NCI-H1092 (cell line): ENCODE measurements around the gene SCGB2A2.

Source experiments
- DNase-seq: peaks from one replicate; lab custom pipeline; 2025; lab: John Stamatoyannopoulos, UW

Gene SCGB2A2

DNA sequence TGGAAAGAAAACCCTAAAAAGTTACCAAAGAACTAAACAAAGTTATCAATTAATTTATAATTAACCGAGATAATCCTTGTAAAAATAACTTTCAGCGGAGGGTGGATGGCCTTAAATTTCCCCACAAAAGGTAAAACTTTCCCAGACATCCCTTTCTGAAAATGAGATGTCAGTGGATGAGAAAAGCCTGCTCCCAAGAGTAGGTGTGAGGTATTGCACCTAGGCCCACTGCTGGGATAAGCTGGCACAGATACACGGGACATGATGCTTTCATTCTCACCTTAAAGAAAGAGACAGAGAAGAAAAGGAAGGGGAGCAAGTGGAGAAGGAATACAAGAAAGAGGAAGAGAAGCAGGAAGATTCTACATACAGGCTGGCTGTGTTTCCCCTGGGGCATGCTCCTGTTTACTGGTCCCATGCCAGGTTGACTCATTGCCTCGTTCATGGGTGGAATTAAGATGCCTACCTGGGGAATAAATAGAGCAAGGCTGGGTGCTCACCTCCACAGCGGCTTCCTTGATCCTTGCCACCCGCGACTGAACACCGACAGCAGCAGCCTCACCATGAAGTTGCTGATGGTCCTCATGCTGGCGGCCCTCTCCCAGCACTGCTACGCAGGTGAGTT lies at the start of gene SCGB2A2:
Gene SCGB2A2 (plus strand): TSS at position 505 of the 625 bp plus-strand sequence. CDS start 59 bp downstream, at position 564.
- DNase-seq: no peak

DNA sequence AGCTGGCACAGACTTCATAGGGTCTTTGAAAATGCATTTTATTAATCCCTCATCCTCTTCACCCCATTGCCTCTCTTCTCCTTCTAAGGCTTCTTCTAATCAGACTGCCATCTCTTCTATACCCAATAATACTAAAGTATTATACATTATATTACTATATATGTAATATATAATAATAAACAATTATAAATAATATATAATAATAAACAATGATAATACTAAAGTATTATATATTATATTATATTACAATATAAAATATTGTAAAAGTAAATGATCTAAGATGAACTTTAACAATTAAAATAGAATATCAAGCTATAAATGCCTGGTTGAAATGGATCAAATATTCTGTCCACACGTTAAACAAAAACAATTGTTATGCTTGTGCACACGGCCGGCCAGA lies 48.5 kb upstream of the SCGB2A2 start:
- DNase-seq: no peak

DNA sequence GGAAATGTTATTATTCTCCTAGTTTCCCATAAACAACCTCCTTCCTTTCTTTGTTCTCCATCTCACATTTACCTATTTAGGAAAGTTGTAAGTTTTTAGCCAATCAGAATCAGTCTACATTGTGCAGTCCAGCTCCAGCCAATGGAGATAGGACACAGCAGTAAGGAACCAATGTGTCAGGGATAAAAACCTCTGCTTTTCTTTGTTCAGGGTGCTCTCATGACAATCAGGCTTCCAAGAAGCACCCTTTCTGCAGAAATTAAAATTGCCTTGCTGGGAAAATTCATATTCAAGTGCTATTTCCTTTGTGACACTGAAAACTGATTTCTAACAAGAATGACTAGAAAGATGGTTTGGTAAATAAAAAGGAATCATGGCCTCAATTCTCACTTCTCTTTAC lies 46.9 kb upstream of the SCGB2A2 start:
- DNase-seq: no peak

DNA sequence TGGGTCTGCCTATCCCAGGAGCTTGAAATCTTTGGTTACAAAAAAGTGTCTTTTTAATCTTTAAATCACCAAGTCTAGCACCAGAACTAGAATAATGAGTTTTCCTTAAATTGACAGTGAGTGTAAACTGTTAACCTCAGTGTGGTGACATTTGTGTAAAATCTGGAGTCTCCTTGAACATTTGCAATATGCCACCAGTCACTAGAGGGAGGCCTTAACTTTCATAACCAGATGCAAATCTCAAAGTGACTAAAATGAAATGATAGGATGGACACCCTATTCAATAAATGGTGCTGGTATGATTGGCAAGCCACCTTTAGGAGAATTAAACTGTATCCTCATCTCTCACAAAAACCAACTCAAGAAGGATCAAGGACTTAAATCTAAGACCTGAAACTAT lies 36.2 kb upstream of the SCGB2A2 start:
- no peak for DNase-seq

DNA sequence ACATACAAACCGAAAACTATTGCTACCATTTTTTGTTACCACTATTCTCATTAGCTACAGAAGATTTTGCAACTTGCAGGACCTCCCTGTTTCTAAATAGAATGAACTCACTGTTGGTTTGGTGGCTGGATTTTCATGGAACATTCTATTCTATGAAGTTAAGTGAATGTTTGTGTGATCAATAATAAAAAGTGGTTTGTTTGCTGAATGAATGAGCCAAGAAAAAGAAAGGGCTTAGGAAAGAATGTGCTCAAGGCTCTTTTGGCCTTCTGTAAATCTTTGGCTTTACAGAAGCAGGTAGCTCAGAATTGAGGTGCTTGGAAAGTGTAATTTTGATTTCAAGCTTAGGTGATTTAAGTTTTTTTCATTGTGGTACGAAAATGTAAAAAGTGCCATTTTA lies 33.8 kb upstream of the SCGB2A2 start:
- DNase-seq: no peak

DNA sequence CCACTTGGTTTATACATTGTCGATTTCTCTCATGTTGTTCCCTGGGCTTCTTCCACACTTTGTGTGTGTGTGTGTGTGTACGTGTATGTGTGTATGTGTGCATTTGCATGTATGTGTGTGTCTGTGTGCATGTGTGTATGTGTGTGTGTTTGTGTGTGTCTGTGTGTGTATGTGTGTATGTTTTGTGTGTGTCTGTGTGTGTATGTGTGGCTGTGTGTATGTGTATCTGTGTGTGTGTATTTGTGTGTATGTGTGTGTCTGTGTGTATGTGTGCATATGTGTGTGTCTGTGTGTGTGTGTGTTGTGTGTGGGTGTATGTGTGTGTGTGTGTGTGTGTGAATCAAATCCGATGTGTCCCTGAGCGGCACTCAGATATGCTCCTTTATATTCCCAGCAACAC lies 32.5 kb upstream of the SCGB2A2 start:
- DNase-seq: no peak

DNA sequence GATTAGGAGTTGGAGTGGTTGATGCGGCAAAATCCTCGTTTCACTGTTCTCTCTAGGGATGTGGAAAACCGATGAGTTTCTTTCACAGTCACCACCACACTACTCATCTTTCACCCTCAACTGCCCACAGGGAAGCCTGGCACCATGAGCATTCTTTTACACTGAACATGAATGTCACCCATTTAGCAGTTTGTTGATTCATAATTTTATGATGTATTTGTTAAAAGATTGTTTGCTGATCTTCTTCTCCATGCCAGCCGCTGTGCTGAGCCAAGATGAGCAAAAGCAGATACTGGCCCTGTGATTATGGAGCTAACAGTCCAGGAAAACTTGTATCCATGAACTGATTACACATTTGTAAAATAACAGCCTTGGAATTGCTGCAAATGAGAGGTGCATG lies 31.8 kb upstream of the SCGB2A2 start:
- no peak for DNase-seq

DNA sequence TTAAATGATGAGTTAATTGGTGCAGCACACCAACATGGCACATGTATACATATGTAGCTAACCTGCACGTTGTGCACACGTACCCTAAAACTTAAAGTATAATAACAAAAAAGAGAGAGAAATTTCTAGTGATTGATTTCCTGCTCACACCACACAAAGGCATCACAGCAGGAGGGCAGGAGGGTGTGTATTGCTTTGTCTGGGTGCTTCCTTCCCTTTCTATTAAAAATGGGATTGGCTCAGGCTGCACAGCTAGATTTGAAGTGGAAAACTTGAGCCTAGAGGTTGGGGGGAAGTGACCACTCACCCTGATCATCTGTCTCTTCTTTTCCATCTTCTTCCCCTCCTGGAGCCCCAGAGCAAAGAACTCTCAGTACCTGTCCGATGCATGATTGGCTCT lies 28.9 kb upstream of the SCGB2A2 start:
- DNase-seq: no peak

DNA sequence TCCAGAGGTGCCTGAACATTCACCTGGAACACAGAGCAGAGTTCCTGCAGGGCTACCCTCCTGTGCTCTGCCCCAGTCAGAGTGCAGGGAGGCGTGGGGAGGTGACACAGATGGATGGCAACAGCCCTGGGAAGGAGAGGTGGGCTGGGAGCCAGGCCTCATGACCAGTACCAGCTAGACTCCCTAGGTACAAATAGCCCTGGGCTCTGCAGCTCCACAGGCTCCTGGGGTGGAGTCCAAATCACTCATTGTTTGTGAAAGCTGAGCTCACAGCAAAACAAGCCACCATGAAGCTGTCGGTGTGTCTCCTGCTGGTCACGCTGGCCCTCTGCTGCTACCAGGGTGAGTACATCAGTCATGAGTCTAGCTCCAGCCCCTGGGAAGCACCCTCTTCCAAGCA lies 27.9 kb upstream of the SCGB2A2 start, which contains the start of gene SCGB1D2:
Gene SCGB1D2 (plus strand): TSS at position 219 of the 400 bp plus-strand sequence. CDS start 69 bp downstream, at position 288.
- peak; percentile 88 for DNase-seq

DNA sequence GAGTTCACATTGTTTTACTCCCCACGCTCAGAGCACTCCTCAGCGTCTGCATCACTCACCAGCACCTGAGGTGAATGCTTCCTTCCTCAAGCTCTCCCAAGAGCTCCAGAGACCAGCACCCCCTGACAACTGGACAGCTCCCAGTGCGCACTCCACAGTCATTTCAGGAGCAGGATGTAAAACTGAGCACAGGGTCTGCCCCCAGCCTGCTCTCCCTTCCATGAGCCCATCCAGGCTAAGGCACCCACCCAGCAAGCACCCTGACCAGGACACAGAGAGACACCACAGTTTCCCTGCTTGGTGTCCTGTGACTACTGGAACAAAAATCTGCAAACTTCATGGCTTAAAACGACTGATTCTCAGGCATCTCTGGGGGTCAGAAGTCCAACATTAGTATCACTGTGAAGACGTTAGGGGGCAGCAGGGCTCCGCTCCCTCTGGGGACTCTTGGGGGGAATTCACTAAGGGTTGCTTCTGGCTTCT lies 24.6 kb upstream of the SCGB2A2 start:
- DNase-seq: no peak

DNA sequence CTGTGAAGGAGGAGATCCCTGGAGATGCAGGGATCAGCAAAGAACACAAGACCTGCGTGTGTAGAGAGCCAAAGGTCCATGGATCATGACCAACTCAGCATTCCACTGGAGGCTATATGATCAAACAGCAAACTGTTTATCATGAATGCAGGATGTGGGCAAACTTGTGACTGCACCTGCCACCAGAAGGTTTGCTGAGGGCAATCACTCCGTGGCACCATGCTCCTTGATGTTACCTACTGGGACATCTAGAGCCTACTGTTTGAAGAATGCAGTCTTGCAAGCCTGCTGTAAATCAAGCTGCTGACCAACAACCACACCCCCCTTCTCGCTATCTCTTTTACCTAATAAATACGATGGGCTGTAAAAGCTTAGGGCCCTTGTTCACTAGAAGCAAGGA lies 18.3 kb upstream of the SCGB2A2 start:
- DNase-seq: no peak

DNA sequence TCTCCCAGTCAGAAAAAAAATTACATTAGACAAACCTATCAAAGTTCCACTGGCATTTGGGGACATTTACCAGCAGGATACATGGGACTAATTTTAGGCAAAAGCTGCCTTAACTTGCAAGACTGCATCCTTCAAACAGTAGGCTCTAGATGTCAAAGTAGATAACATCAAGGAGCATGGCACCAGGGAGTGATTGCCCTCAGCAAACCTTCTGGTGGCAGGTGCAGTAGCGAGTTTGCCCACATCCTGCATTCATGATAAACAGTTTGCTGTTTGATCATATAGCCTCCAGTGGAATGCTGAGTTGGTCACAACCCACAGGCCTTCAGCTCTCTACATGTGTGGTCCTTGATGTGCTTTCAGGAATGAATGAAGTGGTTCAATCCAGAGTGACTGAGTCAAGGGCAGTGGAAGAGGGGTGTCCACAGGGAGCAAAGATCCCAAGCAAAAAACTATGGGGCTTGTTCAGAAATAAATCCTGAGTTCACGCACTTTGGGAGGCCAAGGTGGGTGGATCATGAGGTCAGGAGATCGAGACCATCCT lies 15.9 kb upstream of the SCGB2A2 start:
- no peak for DNase-seq

DNA sequence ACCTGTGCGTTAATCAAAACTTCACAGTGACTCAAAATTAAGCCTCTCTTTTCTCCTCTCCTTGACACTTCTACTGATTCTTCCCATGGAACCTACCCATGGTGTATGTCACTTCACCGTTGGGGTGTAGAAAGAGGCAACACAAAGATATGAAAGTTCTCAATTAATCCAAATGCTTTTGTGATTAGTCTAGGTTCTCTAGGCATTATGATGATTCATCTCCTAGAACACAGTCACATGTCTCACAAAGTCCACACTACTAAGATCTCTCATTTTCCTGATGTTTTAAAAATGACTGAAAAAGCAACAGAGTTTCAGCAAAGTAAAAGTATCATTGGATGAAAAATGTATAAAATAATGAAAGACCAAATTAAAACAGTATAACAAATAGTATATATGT lies 13.7 kb upstream of the SCGB2A2 start:
- no peak for DNase-seq

DNA sequence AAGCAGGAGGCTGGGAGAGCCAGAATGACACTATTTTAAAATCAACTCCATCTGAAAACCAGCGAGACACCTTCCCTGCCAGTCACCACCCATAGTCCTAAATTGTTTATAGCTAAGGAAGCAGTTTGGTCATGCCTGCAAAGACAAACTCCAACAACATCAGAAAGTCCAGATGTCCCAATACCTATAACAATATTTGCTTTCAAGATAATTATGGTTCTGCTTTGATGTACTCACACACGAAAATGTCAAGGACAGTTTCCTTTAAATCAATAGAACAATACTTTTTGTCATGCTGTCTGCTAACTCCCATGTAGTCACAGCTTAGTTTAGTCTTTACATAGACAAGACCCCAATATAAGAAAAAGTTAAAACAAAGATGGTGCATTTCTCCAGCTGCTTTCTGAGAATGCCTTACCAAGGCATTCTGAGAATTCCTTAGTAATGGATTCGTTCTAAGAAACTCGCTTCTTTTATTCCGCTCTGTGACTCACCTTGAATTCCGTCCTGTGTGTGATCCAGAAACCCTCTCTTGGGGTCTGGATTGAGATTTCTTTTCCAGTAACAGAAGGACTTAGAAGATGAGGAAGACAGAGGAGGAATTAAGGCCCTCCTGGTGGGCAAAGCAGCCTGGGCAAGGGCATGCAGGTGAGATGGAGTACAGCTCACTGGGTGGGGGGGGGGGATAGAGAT lies 9.6 kb upstream of the SCGB2A2 start:
- DNase-seq: no peak

DNA sequence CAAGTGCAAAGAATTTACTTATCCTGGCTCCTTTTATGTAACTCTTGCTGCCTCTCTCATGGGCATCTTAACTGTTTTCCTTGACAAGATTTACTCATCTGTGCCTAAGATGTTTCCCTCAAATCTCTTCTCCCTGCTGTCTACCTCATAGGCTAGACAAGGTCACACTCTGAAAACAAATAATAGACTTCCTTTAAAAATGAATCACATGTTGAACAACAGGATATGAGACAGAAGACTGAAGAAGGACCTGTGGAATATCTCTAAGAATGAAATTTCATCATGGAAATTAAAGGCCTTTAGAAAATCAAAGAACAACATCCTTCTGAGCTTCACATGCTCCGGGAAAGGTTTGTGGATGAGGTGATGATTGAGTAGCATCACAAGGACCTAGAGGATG lies 6.0 kb upstream of the SCGB2A2 start:
- DNase-seq: no peak

DNA sequence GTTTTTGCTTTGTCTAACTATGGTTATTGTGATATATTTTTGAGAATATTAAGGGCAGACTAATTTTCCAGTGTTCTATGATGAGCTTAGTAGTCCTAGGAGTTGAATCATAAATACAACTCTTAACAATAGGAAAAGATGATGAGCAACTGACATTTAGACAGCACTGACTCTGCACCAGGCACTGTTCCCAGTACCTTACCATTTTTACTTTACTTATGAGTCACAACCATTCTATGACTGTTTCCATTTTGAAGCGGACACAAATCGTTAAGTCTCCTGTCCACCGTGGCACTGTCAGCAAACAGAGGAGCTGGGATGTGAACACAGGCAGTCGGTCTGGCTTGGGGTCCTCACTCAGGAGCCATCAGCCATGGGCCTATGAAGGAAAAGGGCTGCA lies 3.4 kb upstream of the SCGB2A2 start:
- DNase-seq: no peak

DNA sequence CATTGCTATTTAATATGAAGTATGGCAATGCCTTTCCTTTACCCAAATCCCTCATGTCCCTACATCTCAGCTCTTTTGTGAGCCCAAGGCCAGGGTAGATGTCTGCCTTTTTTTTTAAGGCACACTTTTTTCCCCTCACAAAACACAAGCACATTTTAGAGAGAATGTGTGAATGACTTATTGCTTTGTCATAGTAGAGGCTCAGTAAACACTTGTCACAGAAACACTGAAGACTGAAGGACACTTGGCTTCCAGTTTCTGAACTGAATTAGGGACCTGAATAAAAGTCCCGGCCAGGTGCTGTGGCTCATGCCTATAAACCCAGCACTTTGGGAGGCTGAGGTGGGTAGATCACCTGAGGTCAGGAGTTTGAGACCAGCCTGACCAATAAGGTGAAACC lies 2.9 kb upstream of the SCGB2A2 start:
- DNase-seq: no peak

DNA sequence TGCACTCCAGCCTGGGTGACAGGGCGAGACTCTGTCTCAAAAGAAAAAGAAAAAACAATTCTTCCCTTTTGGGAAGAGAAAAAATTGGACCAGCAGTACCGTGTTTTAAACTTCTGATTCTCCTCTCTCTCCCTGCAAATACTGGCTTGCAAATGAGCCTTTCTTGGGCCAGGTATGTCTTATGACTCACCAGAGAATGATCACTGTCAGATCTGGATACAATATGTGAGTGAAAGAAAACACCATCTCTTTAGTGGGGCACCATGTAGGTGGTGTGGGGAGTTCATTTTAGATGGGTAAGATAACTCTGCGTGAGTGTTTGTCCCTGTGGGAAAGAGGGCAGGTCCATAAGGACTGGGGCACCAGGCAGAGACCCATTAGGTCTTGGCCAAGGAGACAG lies 2.4 kb upstream of the SCGB2A2 start:
- no peak for DNase-seq

DNA sequence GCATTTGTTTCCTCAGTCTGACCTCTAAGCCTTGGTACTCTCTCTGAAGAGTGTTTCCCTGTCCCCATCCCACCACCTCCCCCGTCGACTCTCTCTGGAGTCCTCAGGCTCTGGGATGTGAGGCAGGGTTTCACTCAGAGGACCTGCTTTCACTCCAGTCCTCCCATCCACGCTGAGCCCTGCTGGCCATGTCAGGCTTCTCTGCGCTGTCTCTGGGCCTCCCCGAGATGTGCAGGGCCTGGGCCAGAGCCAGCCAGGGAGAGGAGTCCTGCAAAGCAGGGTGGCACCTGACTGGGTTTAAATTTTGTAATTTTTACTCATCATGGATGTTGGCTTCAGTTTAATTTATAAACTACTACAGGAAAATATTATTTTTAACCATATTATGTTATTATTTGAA lies 3.3 kb downstream of the SCGB2A2 start:
- DNase-seq: no peak

DNA sequence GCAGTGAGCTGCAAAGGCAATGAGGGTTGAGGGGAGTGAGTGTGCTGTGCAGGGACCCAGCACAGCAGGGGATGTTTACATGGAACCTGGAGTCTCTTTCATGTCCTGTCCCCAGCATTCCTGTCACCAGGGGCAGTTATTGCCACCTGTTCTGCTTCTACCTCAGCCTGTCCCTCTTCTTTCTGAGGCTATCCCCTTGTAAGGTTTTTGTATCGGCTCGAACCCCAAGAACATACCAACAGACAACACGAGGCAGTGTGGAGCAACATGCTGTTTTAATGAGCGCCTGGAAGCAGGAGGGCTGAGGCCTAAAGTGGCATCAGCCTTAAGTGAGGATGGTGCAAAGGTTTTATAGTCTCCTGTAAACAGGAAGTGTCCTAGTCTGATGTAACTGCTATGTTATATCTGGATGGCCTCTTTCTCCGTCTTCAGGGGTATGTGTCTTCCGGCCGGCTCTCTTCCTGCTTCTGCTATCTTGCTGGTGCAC lies 3.9 kb downstream of the SCGB2A2 start:
- no peak for DNase-seq

DNA sequence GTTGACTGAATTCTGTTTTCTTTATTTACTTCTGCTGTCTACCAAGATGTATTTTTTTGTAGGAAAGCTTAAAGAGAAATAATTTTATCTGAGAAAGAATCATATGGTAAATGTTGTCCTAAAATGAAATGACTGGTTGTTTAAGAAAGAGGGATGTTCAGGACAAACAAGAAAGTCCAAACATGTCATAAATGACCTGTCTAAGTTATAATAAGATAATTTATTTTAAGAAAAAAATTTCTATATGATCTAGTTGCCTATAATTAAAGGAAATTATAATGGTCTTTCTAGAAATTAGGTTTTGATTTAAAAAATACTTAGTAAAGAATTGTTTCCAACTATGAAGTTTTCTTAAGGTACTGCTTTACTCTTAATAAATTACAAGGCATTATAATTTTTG lies 10.5 kb downstream of the SCGB2A2 start:
- DNase-seq: no peak

DNA sequence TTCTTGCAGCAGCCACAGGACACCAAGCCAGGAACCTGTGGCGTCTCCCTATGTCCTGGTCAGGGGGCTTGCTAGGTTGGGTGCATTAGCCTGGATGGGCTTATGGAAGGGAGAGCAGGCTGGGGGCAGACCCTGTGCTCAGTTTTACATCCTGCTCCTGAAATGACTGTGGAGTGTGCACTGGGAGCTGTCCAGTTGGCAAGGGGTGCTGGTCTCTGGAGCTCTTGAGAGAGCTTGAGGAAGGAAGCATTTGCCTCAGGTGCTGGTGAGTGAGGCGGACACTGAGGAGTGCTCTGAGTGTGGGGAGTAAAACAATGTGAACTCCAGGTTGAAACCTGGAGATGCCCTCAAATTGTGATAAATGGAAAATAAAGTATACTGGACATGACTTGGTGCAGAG lies 25.5 kb downstream of the SCGB2A2 start:
- DNase-seq: no peak

DNA sequence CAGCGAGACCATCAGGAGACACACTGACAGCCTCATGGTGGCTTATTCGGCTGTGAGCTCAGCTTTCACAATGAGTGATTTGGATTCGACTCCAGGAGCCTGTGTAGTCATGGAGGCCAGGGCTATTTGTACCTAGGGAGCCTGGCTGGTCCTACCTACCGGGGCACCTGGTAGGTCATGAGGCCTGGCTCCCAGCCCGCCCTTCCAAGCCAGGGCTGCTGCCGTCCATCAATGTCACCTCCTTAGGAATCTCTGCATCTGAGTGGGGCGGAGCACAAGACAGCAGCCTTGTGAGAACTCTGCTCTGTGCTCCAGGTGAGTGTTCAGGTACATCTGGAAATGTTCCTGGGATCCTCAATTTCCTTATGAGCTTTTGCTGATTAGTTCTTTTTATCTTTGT lies 29.0 kb downstream of the SCGB2A2 start, which contains the start of gene SCGB1D4:
Gene SCGB1D4 (minus strand): TSS at position 101 of the 400 bp plus-strand sequence. CDS start 65 bp downstream, at position 36.
- DNase-seq: no peak
